GM18858 (cell line): ENCODE data around the gene DST.
A peak's percentile ranks its signal among the peaks of the same experiment; 100 is the strongest.
"Not testable (repeated sequence)": the region's sequence is repeated elsewhere in the genome, so short reads cannot be mapped to it uniquely, and the experiment has no call there.

Experiments
- ATAC-seq: cut with Tn5 transposase; IDR thresholded peaks from one replicate; pipeline ENCODE4 v1.9.1; 2021; ENCODE audit not compliant: unreplicated experiment

The DST gene

DNA sequence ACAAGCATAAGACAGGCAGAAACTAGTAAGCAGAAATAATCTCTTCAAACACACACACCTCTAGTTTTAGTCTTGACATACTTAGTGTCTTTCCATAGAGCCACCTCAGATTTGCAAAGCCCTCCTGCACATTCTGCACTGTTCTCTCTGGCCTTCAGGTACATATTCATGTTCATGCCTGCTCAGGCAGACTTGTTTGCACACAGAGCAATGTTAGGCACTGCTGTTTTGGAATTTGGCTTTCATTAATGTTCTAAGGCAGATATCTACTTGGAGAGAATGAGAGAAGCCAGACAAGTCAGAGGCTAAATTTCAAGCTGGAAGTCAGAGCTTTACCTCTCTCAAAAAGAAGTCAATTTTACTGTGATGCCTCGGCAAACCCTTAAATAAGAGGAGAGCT lies 21.3 kb upstream of the DST start:
- no peak for ATAC-seq

DNA sequence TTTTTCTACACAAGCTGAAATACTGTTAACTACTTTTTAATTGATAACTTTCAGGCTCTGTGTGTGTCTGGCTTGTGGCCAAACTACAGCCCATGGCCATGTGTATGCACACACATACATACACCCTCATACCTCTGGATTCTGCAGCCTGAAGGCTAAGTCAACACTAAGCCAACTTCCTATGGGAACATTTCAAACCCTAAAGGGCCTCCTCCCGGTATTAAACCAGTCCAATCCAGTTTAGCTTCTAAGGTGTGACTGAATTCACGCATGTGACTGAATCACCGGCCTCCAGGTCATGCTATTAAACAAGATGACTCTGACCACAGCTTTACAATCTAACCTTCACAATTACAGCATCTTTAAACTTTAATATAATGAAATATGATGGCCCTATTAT lies 20.7 kb upstream of the DST start:
- ATAC-seq, result no peak

DNA sequence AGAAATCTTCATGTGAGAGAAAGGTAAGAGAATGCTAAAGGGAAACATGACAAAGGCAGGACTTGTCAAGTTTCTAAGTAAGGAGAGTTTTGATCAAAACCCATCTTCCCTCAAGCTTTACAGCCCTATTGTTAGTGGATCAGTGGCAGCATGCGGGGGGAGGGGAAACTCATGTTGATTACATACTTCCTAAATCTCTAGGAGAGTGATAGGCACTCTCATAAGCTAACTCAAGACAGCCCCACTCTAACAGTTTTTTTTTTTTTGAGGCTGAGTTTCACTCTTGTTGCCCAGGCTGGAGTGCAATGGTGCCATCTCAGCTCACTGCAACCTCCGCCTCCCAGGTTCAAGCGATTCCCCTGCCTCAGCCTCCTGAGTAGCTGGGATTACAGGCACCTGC lies 18.6 kb upstream of the DST start:
- not testable (repeated sequence) for ATAC-seq

DNA sequence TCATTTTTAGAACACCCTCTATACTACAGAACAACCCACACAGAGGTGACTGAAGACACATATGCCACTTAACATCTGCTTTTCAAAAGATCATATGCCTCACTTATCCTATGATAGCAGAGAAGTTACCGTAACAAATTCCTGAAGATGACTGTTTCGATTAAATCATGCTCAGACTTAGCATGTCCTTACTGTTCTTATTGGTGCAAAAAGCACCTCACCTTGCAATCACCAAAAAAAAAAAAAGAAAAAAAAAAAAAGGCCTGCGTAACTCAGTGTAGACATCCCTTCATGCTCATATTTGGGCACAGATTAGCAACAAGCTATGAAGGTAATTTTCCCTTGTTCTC lies 17.7 kb upstream of the DST start:
- ATAC-seq, result peak; percentile 28

DNA sequence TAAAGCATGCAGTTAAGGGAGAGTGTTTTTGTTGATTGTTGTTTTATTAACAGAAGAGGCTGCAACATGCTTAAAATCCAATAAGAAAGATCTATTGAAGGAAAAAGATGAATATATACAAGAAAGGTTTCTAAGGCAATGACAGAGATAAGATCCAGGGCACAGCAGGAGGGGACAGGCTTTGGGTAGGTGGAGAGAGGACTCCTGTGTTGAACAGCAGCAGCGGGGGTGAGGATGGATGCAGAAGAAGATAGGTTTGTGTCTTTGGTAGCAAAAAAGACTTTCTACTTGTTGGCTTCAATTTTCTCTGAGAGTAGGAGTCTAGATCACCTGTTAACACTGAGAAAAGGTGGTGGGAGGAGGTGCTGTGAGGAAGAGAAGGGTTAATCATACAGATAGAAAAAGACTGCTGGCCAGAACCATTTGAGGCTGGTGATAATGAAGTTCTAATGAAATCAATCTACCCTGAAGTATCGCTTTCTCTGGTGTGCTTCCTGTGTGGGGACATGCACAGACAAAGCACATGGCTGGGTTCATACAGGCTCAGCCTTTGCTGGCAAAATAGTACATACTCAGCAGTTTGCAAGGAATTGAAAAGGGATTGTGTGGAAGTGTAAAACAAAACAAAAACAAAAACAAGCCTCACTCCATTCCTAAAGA lies 17.2 kb upstream of the DST start:
- ATAC-seq, result peak; percentile 86

DNA sequence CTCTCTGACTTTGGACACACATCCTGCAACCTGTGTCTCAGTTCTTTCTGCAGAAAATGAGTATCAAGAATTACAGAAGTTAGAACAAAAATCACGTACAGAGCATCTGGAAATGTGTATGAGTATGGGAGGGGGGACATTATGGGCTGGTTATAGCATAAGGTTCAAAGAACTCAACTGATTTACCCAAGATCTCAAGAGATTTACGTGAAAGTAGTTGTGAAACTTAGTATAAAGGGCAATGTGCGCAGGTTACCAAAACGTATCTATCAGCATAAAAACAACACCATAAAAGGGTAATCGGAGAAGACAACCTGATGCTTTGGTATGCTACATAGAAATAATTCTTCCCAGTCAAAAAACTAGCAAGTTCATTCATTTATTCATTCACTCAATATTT lies 15.6 kb upstream of the DST start:
- no peak for ATAC-seq

DNA sequence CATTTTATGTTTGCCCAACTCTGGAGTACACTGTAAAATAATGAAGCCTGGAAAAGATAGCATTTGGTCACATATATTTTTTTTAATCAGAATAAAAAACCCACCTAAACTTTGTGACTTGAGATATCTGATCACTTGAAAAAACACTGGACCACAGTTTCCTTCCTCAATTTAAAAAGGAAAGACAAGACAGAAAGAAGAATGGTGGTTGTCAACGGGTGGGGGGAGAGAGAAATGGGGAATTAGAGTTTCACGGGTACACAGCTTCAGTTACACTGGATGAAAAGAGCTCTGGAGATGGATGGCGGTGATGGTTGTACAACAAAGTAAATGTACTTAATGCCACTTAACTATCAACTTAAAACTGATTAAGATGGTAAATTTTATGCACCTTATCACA lies 14.7 kb upstream of the DST start:
- no peak for ATAC-seq

DNA sequence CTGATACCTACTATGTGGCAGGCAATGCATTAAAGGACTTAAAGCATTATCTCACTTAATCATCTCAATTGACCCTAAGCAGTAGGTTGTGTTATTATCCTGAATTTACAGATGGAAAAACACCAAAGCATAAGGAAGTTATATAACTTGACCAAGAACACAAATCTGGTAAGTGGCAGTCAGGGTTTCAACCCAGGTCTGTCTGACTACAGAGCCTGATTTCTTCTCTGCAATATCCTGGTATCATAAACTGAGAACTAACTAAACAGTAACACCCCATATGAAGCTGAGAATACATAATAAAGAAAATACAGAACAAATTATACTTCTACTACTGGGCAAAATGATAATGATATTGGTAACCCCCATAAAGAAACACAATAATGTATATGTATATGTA lies 13.8 kb upstream of the DST start:
- ATAC-seq, result no peak

DNA sequence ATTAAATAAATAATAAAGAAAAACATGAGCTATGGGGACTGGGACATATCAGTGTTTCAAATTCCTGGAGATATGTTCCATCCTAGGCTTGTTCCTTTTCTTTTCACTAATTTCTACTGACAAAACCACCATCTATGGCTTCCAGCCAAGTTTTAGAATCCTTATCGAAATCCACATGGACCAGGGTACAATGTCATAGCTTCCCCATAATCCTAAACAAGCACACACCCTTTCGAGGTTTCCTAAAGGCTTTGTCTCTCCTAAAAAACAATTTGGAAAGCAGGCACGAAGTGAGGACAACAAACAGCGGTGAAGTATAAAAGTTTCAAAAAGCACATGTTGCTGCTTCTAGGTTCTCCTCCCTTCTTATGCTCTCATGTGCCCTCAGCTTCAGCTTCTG lies 13.3 kb upstream of the DST start:
- no peak for ATAC-seq

DNA sequence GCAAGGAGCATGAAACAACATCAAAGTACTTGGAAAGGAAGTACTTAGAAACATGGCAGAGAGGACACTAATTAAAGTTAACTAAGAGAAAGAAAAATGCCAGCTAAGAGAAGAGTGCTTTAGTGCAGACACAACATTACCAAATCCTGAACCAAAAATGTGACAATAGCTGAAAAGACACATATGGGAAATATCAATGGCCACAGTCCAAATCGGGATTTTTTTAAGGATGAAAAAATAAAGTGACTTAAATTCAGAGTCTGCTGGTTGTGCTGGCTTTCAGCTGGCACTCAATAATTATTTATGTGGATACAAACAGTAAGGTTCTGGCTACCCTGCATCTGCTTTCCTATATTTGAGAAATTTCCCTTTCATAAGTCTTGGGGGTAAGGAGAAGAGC lies 12.6 kb upstream of the DST start:
- ATAC-seq, result no peak

DNA sequence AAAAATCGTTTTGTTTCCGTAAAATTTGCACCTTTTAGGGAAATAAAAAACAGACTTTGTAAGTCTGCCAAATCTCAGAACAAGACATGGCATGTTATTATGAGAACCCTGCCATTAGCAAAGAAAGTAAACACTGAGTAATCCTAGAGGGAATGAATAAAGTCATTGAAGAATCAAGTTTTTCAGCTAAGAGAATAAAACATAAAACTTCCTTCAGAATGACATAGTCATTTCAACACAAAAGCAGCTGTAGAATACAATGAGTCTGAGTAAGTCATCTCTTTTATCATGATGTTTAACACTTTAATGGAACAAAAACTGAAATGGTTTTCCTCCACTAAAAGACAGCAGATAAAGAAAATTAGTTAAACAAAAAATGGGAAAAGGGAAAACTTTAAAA lies 10.3 kb upstream of the DST start:
- ATAC-seq, result no peak

DNA sequence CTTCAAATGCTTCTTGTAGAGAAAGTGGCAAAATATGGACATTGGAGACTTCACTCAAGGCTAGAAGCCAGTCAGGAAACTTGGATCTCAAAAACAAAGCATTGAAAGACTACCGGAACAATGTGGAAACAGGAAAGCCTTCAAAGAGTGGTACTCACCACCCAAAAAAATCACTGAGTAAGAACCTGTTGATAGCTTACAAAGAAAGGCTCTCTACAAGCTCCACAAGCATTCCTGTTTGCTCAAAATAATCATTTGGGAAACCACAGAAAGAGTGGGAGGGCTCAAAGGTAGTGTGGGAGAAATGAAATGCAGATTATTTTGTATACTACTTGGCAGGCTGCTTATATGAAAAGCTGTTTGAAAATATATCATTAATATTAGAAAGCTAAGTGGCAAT lies 9.5 kb upstream of the DST start:
- no peak for ATAC-seq

DNA sequence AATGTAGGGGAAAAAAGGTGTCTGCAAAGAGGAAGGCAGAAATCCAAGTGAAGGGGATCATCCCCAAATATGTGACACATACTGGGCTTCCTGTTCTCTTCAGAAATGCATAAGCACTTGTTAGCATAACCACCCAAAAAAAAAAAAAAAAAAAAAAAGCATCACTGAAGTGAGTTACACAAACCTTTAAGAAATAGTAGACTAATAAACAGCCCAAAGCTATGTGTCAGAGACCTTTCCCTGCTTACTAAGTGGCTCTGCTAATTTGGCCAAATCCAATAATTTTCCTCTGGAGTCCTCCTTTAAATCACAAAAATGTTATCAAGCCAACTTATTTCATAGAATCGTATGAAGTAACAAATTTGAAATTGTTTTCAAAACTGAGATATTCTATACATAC lies 7.5 kb upstream of the DST start:
- no peak for ATAC-seq

DNA sequence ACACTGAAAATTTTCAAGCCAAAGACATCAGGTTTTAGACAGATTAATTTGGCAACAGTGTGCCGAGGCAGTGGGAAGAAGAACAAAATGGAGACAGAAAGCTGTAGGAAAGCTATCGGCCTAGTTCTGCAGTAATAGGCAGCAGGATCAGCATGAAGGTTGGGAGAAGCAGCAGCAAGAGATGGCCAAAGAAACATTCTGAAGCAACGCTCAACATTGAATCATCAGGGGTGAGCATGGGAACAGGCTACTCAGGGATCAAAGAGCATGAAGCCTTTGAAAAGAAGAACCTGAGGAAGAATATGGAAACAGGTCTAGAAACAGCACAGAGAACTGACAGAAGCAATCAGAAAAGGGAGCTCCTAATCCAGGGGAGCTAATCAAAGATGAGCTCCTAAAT lies 7.1 kb upstream of the DST start:
- ATAC-seq, result no peak

DNA sequence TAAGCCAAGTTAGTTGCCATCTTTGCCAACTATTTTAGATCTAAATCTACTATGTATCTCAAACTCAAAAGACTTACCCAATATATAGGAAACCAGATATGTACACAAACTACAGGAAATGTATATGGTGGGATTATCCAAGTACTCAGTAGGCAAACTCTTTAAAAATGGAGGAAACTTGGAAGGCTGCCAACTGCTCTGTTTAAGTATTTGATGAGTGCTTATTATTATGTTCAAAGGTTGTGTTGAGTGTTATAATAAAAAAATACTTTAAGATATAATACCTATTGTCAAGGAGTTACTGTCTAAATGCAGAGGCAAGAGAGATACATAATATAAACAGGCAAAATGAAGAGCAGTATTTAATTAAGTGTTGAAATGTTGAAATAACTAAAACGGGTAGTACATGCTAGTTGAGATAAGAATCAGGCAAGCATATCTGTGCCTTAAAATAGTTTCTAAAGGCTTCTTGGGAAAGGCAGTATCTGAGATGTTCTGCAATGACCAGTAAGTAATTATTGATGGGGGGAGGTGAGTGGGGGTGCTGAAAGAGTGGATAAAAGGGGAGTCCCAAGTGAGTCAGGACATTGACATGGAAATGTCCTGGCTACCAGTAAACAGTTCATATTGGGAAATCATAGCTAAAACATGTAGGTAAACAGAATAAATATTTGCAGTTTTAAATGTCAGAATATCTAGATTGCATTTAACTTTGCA lies 6.5 kb upstream of the DST start:
- no peak for ATAC-seq

DNA sequence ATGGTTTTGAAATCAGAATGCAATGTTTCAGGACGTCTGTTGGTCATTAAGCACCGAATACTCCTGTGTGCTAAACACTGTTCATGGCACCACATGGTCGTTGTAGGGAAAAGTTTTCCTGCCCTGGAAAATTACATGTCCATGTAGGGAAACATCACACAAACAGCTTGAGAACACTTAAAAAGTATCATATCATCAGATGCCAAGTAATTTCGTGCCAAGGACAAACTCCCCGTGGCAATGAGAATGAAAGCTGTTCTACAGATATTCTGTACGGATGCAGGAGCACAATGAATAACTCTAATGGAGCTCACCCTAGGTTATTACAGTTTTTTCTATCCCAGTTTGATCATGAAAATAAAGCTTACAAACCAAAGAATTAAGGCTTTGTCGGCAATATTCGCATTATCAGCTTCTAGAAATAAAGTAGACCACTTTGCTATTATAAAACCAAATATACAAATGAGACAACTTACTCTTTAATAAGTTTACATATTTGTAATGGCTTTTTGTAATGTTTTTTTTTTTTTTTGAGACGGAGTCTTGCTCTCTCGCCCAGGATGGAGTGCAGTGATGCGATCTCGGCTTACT lies 4.6 kb upstream of the DST start:
- ATAC-seq, result no peak

DNA sequence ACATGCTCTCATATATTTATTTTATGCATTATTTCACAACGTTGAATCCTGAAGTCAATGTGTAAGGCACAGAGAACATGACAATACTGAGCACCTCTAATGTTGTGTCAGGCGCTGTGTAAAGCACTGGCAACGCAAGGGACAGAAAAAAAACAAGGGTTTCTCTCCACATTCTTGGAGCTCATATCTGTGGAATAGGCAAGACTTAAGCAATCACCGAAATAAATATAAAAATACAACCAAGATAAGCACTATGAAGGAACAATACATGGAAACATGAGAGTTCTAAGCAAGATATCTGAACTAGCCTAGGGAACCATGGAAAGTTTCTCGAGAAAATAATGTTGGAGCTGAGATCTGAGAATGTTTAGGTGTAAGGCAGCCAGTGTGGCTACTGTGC lies 1.7 kb upstream of the DST start:
- no peak for ATAC-seq

DNA sequence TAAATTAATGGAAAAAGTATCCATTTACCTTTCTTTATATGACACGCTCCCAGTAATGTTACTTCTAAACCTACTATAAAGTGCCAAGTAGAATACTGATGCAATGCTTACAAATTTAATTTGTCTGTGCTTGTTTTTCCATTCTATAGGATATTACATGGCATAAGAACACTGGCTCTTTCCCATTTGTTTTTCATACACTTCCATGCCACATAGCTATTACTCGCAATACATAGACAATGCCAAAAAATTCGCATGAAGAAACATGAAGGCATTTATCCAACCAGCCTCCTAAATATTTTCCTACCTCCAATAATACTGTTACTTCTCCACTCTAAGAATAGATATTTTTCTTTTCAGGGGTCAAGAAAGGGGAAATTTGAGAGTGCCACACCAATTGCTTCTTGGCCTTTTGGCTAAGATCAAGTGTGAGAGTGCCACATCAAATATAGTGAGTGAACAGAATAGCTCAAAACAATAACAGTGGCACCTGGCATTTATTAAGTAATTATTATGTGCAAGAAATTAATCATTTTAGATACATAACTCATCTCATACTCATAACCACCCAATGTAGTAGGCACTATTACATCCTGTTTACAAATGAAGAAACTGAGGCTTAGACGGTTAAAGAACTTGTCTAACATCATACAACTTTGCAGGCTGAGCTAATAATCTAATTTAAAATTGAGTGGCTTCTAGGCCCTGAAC lies 845 bp upstream of the DST start:
- no peak for ATAC-seq

DNA sequence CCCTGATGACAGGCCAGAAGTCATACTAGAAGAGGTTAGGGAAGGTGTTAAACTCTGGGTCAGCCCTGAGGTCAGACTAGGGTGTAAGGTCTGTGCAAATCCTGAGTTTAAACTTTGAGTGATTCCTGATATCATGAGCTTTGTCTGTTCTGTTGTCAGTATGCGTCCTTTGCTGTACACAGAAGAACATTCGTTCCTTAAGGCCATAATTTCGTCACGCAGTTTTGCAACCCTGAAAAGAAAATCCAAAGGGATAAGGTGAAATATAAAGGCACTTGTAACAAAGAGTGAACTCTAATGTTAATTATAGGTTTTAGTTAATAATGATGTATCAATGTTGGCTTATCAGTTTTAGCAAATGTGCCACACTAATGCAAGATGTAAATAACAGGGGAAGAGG lies 2.3 kb downstream of the DST start:
- no peak for ATAC-seq

DNA sequence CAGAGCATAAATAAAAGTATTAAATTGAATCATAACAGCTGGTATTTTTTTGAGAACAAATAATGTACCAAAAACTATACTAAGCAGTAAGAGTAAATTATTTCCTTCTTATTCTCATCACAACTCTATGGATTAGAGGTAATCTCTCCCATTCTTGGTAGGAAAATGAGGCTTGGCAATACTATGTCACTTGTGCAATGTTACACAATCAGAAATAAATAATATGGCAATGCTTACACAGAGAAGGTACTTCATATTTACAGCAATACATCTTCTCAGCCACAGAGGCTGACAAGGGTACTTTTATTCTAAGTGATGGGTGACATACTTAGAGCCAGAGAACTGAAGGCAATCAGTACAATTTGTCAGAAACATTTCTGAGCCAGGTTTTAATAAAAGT lies 3.9 kb downstream of the DST start:
- no peak for ATAC-seq

DNA sequence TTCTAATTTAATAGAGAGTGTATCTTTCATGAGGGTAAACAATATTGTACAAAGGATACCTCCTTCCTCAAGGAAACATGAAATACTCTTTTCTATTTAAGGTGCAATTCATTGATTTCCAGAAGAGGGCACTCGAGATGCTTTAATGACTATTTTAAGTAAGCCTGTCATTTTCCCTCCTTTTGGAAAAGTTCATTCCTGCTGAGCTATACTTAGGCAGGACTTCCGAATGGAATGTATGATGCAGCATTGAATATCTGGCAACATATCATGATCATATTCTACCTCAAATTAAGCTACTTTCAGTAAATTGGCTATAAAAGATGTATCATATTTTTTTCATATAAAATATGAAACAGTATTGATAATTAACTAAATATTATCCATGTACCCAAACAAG lies 5.0 kb downstream of the DST start:
- no peak for ATAC-seq

DNA sequence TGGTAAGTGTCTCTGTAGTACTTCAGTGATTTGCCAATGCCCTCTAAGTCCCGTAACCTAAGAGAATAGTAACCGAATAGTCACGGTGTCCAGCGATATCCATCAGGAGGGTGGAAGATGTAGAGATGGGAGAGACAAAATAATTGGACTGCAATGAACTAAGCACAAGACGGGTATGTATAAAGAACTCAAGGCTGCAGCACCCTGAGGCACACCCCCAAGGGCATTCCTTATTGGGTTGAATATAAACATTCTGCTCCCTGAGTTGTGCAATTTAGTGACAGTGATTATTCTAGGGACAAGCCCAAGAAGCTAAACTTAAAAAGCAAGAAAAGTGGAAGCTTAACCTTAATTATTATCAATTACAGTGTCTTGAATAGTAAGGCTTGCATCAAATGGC lies 14.6 kb downstream of the DST start:
- no peak for ATAC-seq
